Body of pancreas (tissue), 4 donors: Measurements from ENCODE around the gene CAMK1D.

Experiments
- CTCF ChIP-seq, 7 experiments: fragments of 450-650 bp in 4 of 7; fragments of 200-600 bp in 3 of 7; sonication (generic) in 3 of 7; IDR thresholded peaks; one replicate each; pipeline ENCODE4 v1.5.1; 2016 to 2019; ENCODE audit warnings: antibody characterized with exemption in 7 of 7
- POLR2A ChIP-seq, 3 donors: fragments of 450-650 bp; IDR thresholded peaks; one replicate each; pipeline ENCODE4 v1.6.1; 2016; ENCODE audit warnings: antibody characterized with exemption in 3 of 3, mild to moderate bottlenecking in 2 of 3

- TF ChIP-seq CTCF (IDR thresholded peaks at IDR 0.05) (no peak), POLR2A (IDR thresholded peaks at IDR 0.05) (no peak)
Measured at GRCh38 chr10:12381536-12382156, 32.3 kb downstream of the CAMK1D start.
